ENCODE results near the gene C1QC.
A peak's percentile ranks its signal among the peaks of the same experiment; 100 is the strongest.
"Not testable (repeated sequence)": the region's sequence is repeated elsewhere in the genome, so short reads cannot be mapped to it uniquely, and the experiment has no call there.

The C1QC gene

GRCh38 chr1:22651941-22652856 lies 8.8 kb downstream of the C1QC start:
- DNase-seq = no peak

- DNase-seq = no peak
Measured at GRCh38 chr1:22652881-22653316, 9.5 kb downstream of the C1QC start, which contains the start of gene C1QB. C1QB (plus strand) TSS chr1:22653236; CDS start chr1:22659463, 6,227 bp downstream.

GRCh38 chr1:22654692-22655091 lies 11.3 kb downstream of the C1QC start:
- DNase-seq = no peak

- DNase-seq = no peak
Measured at GRCh38 chr1:22658385-22659163, 15.1 kb downstream of the C1QC start.

GRCh38 chr1:22660716-22661241 lies 17.3 kb downstream of the C1QC start:
- no peak for DNase-seq

GRCh38 chr1:22661880-22662279 lies 18.4 kb downstream of the C1QC start:
- no peak for DNase-seq

- DNase-seq = peak; percentile 58
Measured at GRCh38 chr1:22662318-22662717, 18.9 kb downstream of the C1QC start.

GRCh38 chr1:22662986-22663408 lies 19.6 kb downstream of the C1QC start:
- DNase-seq = no peak

GRCh38 chr1:22665752-22666151 lies 22.3 kb downstream of the C1QC start:
- no peak for DNase-seq

- no peak for DNase-seq
Measured at GRCh38 chr1:22666412-22666811, 23.0 kb downstream of the C1QC start.

GRCh38 chr1:22668840-22669239 lies 25.4 kb downstream of the C1QC start:
- not testable (repeated sequence) for DNase-seq

GRCh38 chr1:22670352-22670975 lies 27.0 kb downstream of the C1QC start:
- DNase-seq = peak; percentile 10

- no peak for DNase-seq
Measured at GRCh38 chr1:22671999-22672398, 28.6 kb downstream of the C1QC start.

GRCh38 chr1:22673486-22674409 lies 30.3 kb downstream of the C1QC start:
- DNase-seq = peak; percentile 11

GRCh38 chr1:22674410-22674749 lies 30.9 kb downstream of the C1QC start:
- DNase-seq = no peak

- DNase-seq = not testable (repeated sequence)
Measured at GRCh38 chr1:22676151-22676550, 32.7 kb downstream of the C1QC start.

GRCh38 chr1:22676916-22677583 lies 33.6 kb downstream of the C1QC start:
- no peak for DNase-seq

GRCh38 chr1:22677931-22678896 lies 34.8 kb downstream of the C1QC start:
- no peak for DNase-seq

- DNase-seq = no peak
Measured at GRCh38 chr1:22680726-22681125, 37.3 kb downstream of the C1QC start.

Measured in SHP77 treated with DMSO at 0.1 percent for 48 hours (cell line).